ENCODE data around the gene CACNG4. TPM values are rescaled to one million over a fixed set of nuclear protein-coding genes. Genes with fewer than 3 reads are reported as not detected.

CACNG4 gene
- total RNA-seq, 1 experiment from 2014 or later: 46.3 TPM

- no peaks in the 10 kb centered on the region for H3K4me1 ChIP-seq (replicated peaks; ENCODE audit: insufficient read depth)
- no peak overlapping the region for H3K4me3 ChIP-seq
- no peak for DNase-seq
- TF ChIP-seq CTCF (conservative IDR thresholded peaks at IDR 0.05): no peak
- TF ChIP-seq EZH2 (IDR thresholded peaks at IDR 0.05; ENCODE audit: low read depth): no peak
- H3K4me2 ChIP-seq: no peak overlapping the region
- H2AFZ ChIP-seq: no peak overlapping the region
- H3K79me2 ChIP-seq (ENCODE audit: low read depth): no peaks in the 10 kb centered on the region
- no peaks in the 10 kb centered on the region for H3F3A ChIP-seq (ENCODE audit: insufficient read depth, low read depth)
- no peaks in the 10 kb centered on the region for H4K20me1 ChIP-seq (ENCODE audit: insufficient read depth)
- no peaks in the 10 kb centered on the region for H3K36me3 ChIP-seq (ENCODE audit: low read depth)
- H3K27me3 ChIP-seq (ENCODE audit: insufficient read depth, low read depth): no peaks in the 10 kb centered on the region
- ChIA-PET POLR2A (ENCODE audit: unreplicated experiment) (no interaction called here), CTCF (no interaction called here)
- no peak overlapping the region for H3K27ac ChIP-seq
- no peaks in the 10 kb centered on the region for H3K9me2 ChIP-seq (ENCODE audit: insufficient read depth)
- H3K9me3 ChIP-seq (ENCODE audit: insufficient read depth, low read depth): 0 out of 2 replicates have a peak, but pooled peaks cover under 1% of the 10 kb centered on the region
- no TSS peak for BruUV-seq (replicated peaks)
- intact Hi-C loops (cut with micrococcal nuclease; ENCODE audit: unreplicated experiment): no loop called here
Measured at GRCh38 chr17:67041941-67042899, 77.7 kb downstream of the CACNG4 start.

DNA sequence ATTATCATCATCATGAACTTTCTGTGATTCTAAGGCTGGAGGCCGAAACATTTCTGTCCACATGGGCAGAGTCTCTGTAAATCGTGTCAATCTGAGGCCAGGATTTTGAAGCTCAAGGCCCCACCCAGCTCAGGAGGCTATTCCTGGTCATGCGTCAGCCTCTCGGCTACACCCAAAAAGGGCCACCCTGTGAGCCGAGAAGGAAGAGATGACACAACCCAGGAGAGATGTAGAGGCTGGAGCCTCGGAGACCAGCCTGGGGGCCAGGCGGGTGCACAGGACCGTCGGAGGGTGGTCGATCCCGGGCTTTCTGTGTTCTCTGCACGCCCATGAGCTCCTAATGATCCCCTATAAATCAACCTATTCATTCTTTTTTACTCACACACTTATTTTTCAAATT lies 78.8 kb downstream of the CACNG4 start:
- Histone ChIP-seq H3K27me3 (ENCODE audit: insufficient read depth, low read depth) (no peaks in the 10 kb centered on the region), H2AFZ (no peak overlapping the region), H3K4me2 (no peak overlapping the region), H4K20me1 (ENCODE audit: insufficient read depth) (no peaks in the 10 kb centered on the region), H3K36me3 (ENCODE audit: low read depth) (no peaks in the 10 kb centered on the region), H3K9me2 (ENCODE audit: insufficient read depth) (no peaks in the 10 kb centered on the region), H3K27ac (no peak overlapping the region), H3K79me2 (ENCODE audit: low read depth) (no peaks in the 10 kb centered on the region), H3K9me3 (ENCODE audit: insufficient read depth, low read depth) (peaks cover 6% of the 10 kb centered on the region; the same call in 1 of the 2 replicates), H3K4me3 (no peak overlapping the region), H3F3A (ENCODE audit: insufficient read depth, low read depth) (no peaks in the 10 kb centered on the region), H3K4me1 (replicated peaks; ENCODE audit: insufficient read depth) (no peaks in the 10 kb centered on the region)
- TF ChIP-seq CTCF (conservative IDR thresholded peaks at IDR 0.05): no peak
- no peak for TF ChIP-seq EZH2 (IDR thresholded peaks at IDR 0.05; ENCODE audit: low read depth)
- DNase-seq: peak in 1 of 2 experiments; percentile 10
- BruUV-seq (replicated peaks): no TSS peak
- intact Hi-C loops (cut with micrococcal nuclease; ENCODE audit: unreplicated experiment): no loop called here
- POLR2A ChIA-PET (ENCODE audit: unreplicated experiment): no interaction called here
- CTCF ChIA-PET: no interaction called here

DNA sequence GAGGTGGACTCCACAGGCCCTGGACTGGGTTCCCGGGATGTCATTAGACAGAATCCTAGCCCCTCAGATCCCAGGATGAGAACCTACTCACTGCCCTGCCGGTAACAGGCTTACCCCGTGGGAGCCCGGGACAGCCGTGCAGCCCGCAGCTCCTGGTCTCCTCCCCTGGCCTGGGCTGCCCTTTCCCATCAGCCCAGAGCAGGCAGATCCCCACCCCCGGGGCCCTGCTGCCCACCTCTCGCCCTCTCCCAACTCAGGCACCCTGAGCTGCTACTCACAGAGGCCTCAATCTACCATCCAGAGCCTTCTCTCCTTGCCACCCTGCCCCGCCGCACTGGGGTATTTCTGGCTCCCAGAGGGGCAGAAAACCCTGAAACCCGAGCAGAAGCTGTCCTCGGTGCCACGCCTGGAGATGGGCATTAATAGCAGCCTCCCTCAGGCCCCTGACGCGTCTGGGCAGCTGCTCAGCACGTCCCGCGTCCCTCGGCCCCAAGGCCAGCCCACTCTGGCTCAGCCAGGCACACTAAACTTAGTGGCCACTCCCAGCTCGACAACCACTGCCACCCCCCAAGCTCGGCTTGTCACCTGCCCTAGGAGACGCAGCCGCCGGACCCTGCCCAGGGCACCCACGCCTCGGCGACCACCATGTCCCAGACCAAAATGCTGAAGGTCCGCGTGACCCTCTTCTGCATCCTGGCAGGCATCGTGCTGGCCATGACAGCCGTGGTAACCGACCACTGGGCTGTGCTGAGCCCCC lies 79.7 kb downstream of the CACNG4 start, which contains the start of gene CACNG1:
Gene CACNG1 (plus strand): TSS at position 539 of the 757 bp plus-strand sequence. CDS start 107 bp downstream, at position 646.
- Histone ChIP-seq H3K4me2 (no peak within 1 kb of the TSS), H3K9me3 (ENCODE audit: insufficient read depth, low read depth) (peaks cover 13% of the 10 kb centered on the region), H4K20me1 (ENCODE audit: insufficient read depth) (no peaks in the 10 kb centered on the region), H3K27ac (no peak within 1 kb of the TSS), H3K4me3 (no peak within 1 kb of the TSS), H2AFZ (no peak within 1 kb of the TSS), H3F3A (ENCODE audit: insufficient read depth, low read depth) (no peaks in the 10 kb centered on the region), H3K27me3 (ENCODE audit: insufficient read depth, low read depth) (no peaks in the 10 kb centered on the region), H3K36me3 (ENCODE audit: low read depth) (no peaks in the 10 kb centered on the region), H3K4me1 (replicated peaks; ENCODE audit: insufficient read depth) (no peaks in the 10 kb centered on the region), H3K79me2 (ENCODE audit: low read depth) (no peaks in the 10 kb centered on the region), H3K9me2 (ENCODE audit: insufficient read depth) (no peaks in the 10 kb centered on the region)
- no peak for DNase-seq
- intact Hi-C loops (cut with micrococcal nuclease; ENCODE audit: unreplicated experiment): no loop called here
- TF ChIP-seq CTCF (conservative IDR thresholded peaks at IDR 0.05) (no peak), EZH2 (IDR thresholded peaks at IDR 0.05; ENCODE audit: low read depth) (no peak)
- no TSS peak for BruUV-seq (replicated peaks)
- ChIA-PET POLR2A (ENCODE audit: unreplicated experiment) (no interaction called here), CTCF (no interaction called here)

Measured in PC-9 (cell line).